ENCODE data around the gene SH3BP5.

GRCh38 chr3:15372918-15373317 is 40.5 kb upstream of the SH3BP5 start:
- TF ChIP-seq GATA3 (IDR thresholded peaks at IDR 0.05; ENCODE audit: low read depth, low read length) (no peak), GATA2 (IDR thresholded peaks at IDR 0.05; ENCODE audit: low read depth, low read length) (no peak)

Data from SH-SY5Y (cell line).